DND-41 (cell line): ENCODE data around the gene LEMD1.

ENCODE experiments used
- CTCF ChIP-seq: IDR thresholded peaks from 2 replicates; pipeline ENCODE4 v1.5.1; 2012; ENCODE audit warnings: borderline replicate concordance, low read length, moderate library complexity, mild to moderate bottlenecking; ENCODE audit not compliant: poor library complexity, severe bottlenecking; ENCODE audit errors: extremely low read depth
- EZH2 ChIP-seq: IDR thresholded peaks from 3 replicates; pipeline ENCODE4 v1.6.1; 2012; ENCODE audit warnings: borderline replicate concordance, low read depth, mild to moderate bottlenecking, moderate library complexity, low read length, inconsistent platforms; ENCODE audit not compliant: severe bottlenecking

GRCh38 chr1:205443585-205444299 is 21.9 kb upstream of the LEMD1 start:
- no peak for TF ChIP-seq EZH2
- no peak for TF ChIP-seq CTCF
